Measurements from ENCODE around the gene SESTD1. TPM values are rescaled to one million over a fixed set of nuclear protein-coding genes. Genes with fewer than 3 reads are reported as not detected.
"Not testable (repeated sequence)": the region's sequence is repeated elsewhere in the genome, so short reads cannot be mapped to it uniquely, and the experiment has no call there.

Gene SESTD1
- total and polyA plus RNA-seq, 8 donors: 36.0 to 76.9 (median 49.7) TPM

GRCh38 chr2:179068991-179069643 is 195.5 kb downstream of the SESTD1 start:
- Histone ChIP-seq H3K4me3 (no peak overlapping the region), H3K27me3 (no peaks in the 10 kb centered on the region), H3K27ac (no peak overlapping the region), H3K9me3 (peaks cover 0 to 4% of the 10 kb centered on the region in 2 donors), H3K36me3 (no peaks in the 10 kb centered on the region), H3K4me1 (no peaks in the 10 kb centered on the region)
- intact Hi-C loops (cut with DNase I): no loop called here
- TF ChIP-seq, protein P1, sequence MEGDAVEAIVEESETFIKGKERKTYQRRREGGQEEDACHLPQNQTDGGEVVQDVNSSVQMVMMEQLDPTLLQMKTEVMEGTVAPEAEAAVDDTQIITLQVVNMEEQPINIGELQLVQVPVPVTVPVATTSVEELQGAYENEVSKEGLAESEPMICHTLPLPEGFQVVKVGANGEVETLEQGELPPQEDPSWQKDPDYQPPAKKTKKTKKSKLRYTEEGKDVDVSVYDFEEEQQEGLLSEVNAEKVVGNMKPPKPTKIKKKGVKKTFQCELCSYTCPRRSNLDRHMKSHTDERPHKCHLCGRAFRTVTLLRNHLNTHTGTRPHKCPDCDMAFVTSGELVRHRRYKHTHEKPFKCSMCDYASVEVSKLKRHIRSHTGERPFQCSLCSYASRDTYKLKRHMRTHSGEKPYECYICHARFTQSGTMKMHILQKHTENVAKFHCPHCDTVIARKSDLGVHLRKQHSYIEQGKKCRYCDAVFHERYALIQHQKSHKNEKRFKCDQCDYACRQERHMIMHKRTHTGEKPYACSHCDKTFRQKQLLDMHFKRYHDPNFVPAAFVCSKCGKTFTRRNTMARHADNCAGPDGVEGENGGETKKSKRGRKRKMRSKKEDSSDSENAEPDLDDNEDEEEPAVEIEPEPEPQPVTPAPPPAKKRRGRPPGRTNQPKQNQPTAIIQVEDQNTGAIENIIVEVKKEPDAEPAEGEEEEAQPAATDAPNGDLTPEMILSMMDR (IDR thresholded peaks at IDR 0.05): no peak
- DNase-seq (no peak), ATAC-seq (no peak)

- H3K9me3 ChIP-seq: no peaks in the 10 kb centered on the region
- no peaks in the 10 kb centered on the region for H3K27me3 ChIP-seq
- intact Hi-C loops (cut with DNase I): no loop called here
- H3K4me1 ChIP-seq: peaks cover 2 to 7% of the 10 kb centered on the region in 2 donors
- TF ChIP-seq, protein P1 (IDR thresholded peaks at IDR 0.05): no peak
- H3K36me3 ChIP-seq: no peaks in the 10 kb centered on the region
- no peak for DNase-seq
- no peak for ATAC-seq
- H3K27ac ChIP-seq: no peak overlapping the region
- no peak overlapping the region for H3K4me3 ChIP-seq
Measured at GRCh38 chr2:179059026-179059700, 205.5 kb downstream of the SESTD1 start.

- H3K27me3 ChIP-seq: no peaks in the 10 kb centered on the region
- H3K9me3 ChIP-seq: no peaks in the 10 kb centered on the region
- ATAC-seq (no peak), DNase-seq (no peak)
- TF ChIP-seq, protein P1 (IDR thresholded peaks at IDR 0.05): no peak
- intact Hi-C loops (cut with DNase I): no loop called here
- no peaks in the 10 kb centered on the region for H3K36me3 ChIP-seq
- no peak overlapping the region for H3K4me3 ChIP-seq
- H3K4me1 ChIP-seq: peaks cover 2 to 7% of the 10 kb centered on the region in 2 donors
- no peak overlapping the region for H3K27ac ChIP-seq
Measured at GRCh38 chr2:179057737-179058136, 206.9 kb downstream of the SESTD1 start.

DNA sequence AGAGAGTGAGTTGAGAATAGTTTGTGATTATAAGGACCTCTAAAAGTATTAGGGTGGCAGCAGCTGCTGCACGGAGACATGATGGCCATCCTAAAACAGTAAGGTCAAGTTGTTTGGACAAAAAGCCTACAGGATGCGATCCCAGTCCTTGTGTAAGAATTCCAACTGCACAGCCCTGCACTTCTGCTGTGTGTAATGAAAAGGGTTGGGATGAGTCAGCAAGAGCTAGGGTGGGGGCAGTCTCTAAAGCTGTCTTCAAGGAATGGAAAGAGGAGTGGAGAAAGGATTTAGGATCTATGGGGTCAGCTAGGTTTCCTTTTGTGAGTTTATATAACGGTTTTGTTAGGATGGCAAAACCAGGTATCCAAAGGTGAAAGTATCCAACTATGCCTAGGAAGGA is 211.1 kb downstream of the SESTD1 start:
- H3K4me3 ChIP-seq; intact Hi-C loops (cut with DNase I); H3K27me3 ChIP-seq; DNase-seq; ATAC-seq; H3K27ac ChIP-seq; H3K9me3 ChIP-seq; H3K36me3 ChIP-seq: not testable (repeated sequence)
- peaks cover 6 to 12% of the 10 kb centered on the region in 2 donors for H3K4me1 ChIP-seq

Other genes with a start within 250 kb of the SESTD1 start
- 10 to 100 TPM; 22.5 to 29.6 TPM for gene CCDC141, start 214.7 kb downstream of the SESTD1 start, total RNA-seq
- 1 to 10 TPM; 1.6 to 3.9 (median 2.9) TPM for gene CCDC141, start 214.7 kb downstream of the SESTD1 start, polyA plus RNA-seq (ENCODE audit: insufficient read length in 6 of 6)